Adrenal gland (tissue), 12 donors: ENCODE results near the gene PLEKHN1. TPM values are rescaled to one million over a fixed set of nuclear protein-coding genes. Genes with fewer than 3 reads are reported as not detected.
A peak's percentile ranks its signal among the peaks of the same experiment; 100 is the strongest.

ENCODE experiments used
- DNase-seq, 7 donors: peaks; one replicate each; pipeline ENCODE4 v3.0.0-alpha.2; 2019 to 2020
- H3K27ac ChIP-seq, 5 donors: fragments of 200-600 bp; sonication (generic) in 4 of 5; 1 replicate in 3 of 5; 2 replicates in 2 of 5; pipeline versions ENCODE4 v1.5.1 to v1.8.0; 2016 to 2020; ENCODE audit warnings: mild to moderate bottlenecking in 1 of 5
- H3K27me3 ChIP-seq: fragments of 200-600 bp; 2 replicates; pipeline ENCODE4 v1.8.0; 2021
- H3K36me3 ChIP-seq, 2 donors: fragments of 200-600 bp; replicated peaks in 1 of 2; 1 replicate in 1 of 2; 2 replicates in 1 of 2; pipeline versions ENCODE4 v1.5.1 to v1.8.0; 2018 to 2022
- H3K4me1 ChIP-seq, 2 donors: fragments of 200-600 bp; replicated peaks in 1 of 2; 1 replicate in 1 of 2; 2 replicates in 1 of 2; pipeline versions ENCODE4 v1.5.1 to v1.8.0; 2018 to 2021
- H3K4me3 ChIP-seq, 4 donors: fragments of 200-600 bp; sonication (generic) in 3 of 4; one replicate each; pipeline ENCODE4 v1.5.1; 2016 to 2018
- H3K9me3 ChIP-seq, 3 donors: fragments of 200-600 bp; sonication (generic) in 1 of 3; replicated peaks in 1 of 3; 1 replicate in 2 of 3; 2 replicates in 1 of 3; pipeline versions ENCODE4 v1.5.1 to v1.8.0; 2016 to 2021
- POLR2A ChIP-seq, 2 donors: fragments of 450-650 bp; IDR thresholded peaks; one replicate each; pipeline ENCODE4 v1.6.1; 2017; ENCODE audit warnings: antibody characterized with exemption in 2 of 2, mild to moderate bottlenecking in 2 of 2, moderate library complexity in 1 of 2
- WGBS, 4 donors: extraction: QIAGEN DNeasy Blood & Tissue Kit in 2 of 4; methylation state at CpG; one replicate each; pipeline versions ENCODE4 v1.1.5 to v1.1.7; 2013 to 2017; 5-methylcytosine and 5-hydroxymethylcytosine counted together
- intact Hi-C, 2 donors: fragments of 100-400 bp; cut with DNase I; formaldehyde crosslinking; loops; one replicate each; pipeline versions ENCODE4 v1.14.1 to v1.15.0; 2022 to 2023
- polyA plus RNA-seq, 3 donors: library from polyadenylated mRNA; stranded (reverse); fragments of 200-250 nt in 2 of 3; fragments of 350-450 nt in 1 of 3; fragmentation: Illumina TruSeq in 1 of 3; extraction: RNeasy Lipid Tissue Mini Kit (QIAGEN cat#74804) in 1 of 3; gene quantifications; one replicate each; pipeline ENCODE4 v1.2.3, GENCODE V29; 2013 to 2014
- total RNA-seq, 9 donors: library from RNA; depleted of rRNA in 4 of 9; stranded (reverse); fragments of >200 nt in 4 of 9; fragments of 120-200 nt in 1 of 9; fragmentation: NEBNext Ultra II Directional in 1 of 9; extraction: Animal tissue kit (Norgen Biotek cat#: 25700) in 1 of 9; gene quantifications; one replicate each; pipeline versions ENCODE4 v1.1.0 to v1.2.4, GENCODE V29; 2013 to 2023
- TF ChIP-seq, protein P1 (sequence below), 6 experiments: fragments of 450-650 bp in 4 of 6; fragments of 200-600 bp in 2 of 6; sonication (generic) in 1 of 6; IDR thresholded peaks; 1 replicate in 5 of 6; 2 replicates in 1 of 6; pipeline versions ENCODE4 v1.5.1 to v1.8.0; 2016 to 2021; ENCODE audit warnings: antibody characterized with exemption in 6 of 6, mild to moderate bottlenecking in 2 of 6, moderate library complexity in 1 of 6
- donor health status: healthy with polysubstance abuse.
- donor health status: Bipolar disorder and iron deficiency.
- donor health status: DM: yes; HTN: yes; CAD: no.
- donor health status: DM: no; HTN: no; CAD: no.
- donor health status: DM: no; HTN: no; CAD: no.
- donor health status: DM: yes; HTN: yes; CAD: no.

Gene PLEKHN1
- total and polyA plus RNA-seq, 12 donors = 0.05 to 10.5 (median 1.3) TPM; not detected in 3

DNA sequence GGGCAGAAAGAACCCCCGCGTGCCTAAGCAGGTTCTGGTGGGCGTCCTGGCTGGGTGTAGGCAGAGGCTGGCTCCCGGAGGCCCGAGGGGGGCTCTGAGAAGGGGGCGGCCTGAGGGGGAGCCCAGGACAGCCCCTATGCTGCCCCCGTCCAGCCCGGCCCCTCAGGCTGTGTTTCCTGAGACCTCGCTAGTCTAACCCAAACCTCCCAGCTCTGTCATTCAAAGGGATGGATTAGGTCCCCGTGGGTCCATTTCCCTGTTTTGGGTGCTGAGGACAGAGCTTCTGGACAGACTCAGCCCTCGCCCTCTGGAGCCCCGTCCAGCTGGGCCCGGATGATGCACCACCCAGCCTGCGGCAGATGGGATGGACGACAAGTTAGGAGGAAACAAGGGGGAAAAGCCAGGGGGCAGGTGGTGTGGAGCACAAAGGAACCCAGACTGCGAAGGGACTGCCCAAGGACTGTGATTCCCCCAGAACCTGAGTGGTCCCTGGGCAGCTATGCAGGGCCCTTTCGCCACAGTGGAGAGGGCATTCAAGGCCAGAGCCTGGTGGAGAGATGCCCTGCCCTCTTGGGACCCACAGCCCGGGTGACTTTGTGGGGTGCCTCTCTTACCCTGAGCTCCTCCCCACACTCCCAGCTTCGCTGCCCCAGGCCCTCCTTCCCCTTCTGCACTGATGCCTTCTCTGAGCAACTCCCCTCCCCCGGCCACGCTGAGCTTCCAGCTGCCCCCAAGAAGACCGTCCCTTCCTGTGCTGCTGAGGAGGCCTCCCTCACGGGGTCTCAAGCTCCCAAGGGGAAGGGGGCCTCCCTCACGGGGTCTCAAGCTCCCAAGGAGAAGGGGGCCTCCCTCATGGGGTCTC is 30.8 kb downstream of the PLEKHN1 start:
- no peak for DNase-seq

DNA sequence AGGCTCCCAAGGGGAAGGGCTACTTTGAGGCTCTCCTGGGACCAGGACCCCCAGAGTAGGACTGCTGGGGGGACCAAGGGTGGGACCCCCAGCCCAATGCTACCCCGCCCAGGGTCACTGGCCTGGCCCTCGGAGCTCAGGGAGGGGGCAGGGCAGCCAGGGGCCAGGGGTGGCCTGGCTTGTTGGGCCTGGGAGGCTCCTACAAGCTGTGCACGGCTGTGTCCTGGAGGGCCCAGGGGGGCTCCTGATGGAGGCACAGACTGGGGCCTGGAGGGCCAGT is 31.4 kb downstream of the PLEKHN1 start:
- Histone ChIP-seq H3K9me3 (no peaks in the 10 kb centered on the region), H3K4me3 (no peak overlapping the region), H3K27me3 (peaks cover 52% of the 10 kb centered on the region), H3K36me3 (no peaks in the 10 kb centered on the region), H3K27ac (no peak overlapping the region), H3K4me1 (peaks cover 4 to 32% of the 10 kb centered on the region in 2 donors)
- TF ChIP-seq, protein P1, sequence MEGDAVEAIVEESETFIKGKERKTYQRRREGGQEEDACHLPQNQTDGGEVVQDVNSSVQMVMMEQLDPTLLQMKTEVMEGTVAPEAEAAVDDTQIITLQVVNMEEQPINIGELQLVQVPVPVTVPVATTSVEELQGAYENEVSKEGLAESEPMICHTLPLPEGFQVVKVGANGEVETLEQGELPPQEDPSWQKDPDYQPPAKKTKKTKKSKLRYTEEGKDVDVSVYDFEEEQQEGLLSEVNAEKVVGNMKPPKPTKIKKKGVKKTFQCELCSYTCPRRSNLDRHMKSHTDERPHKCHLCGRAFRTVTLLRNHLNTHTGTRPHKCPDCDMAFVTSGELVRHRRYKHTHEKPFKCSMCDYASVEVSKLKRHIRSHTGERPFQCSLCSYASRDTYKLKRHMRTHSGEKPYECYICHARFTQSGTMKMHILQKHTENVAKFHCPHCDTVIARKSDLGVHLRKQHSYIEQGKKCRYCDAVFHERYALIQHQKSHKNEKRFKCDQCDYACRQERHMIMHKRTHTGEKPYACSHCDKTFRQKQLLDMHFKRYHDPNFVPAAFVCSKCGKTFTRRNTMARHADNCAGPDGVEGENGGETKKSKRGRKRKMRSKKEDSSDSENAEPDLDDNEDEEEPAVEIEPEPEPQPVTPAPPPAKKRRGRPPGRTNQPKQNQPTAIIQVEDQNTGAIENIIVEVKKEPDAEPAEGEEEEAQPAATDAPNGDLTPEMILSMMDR (IDR thresholded peaks at IDR 0.05) = no peak
- TF ChIP-seq POLR2A (IDR thresholded peaks at IDR 0.05) = no peak
- 39 to 80% (median 49%) methylated on average over 1 to 3 of the region's 3 CpGs; no CpG with 5 or more reads in 1 of the 4 donors for WGBS, 4 donors
- intact Hi-C loops = no loop called here
- no peak for DNase-seq

More for the DNA sequence above, 30.8 kb downstream of the PLEKHN1 start:
- 47 to 56% (median 53%) methylated on average over 9 to 24 of the region's 24 CpGs for WGBS, 4 donors
- Histone ChIP-seq H3K4me3 (no peak overlapping the region), H3K27me3 (peaks cover 52% of the 10 kb centered on the region), H3K36me3 (no peaks in the 10 kb centered on the region), H3K27ac (no peak overlapping the region), H3K4me1 (peaks cover 4 to 32% of the 10 kb centered on the region in 2 donors), H3K9me3 (no peaks in the 10 kb centered on the region)
- TF ChIP-seq POLR2A (IDR thresholded peaks at IDR 0.05) = no peak
- TF ChIP-seq, protein P1 (IDR thresholded peaks at IDR 0.05) = no peak
- intact Hi-C loops = no loop called here

DNA sequence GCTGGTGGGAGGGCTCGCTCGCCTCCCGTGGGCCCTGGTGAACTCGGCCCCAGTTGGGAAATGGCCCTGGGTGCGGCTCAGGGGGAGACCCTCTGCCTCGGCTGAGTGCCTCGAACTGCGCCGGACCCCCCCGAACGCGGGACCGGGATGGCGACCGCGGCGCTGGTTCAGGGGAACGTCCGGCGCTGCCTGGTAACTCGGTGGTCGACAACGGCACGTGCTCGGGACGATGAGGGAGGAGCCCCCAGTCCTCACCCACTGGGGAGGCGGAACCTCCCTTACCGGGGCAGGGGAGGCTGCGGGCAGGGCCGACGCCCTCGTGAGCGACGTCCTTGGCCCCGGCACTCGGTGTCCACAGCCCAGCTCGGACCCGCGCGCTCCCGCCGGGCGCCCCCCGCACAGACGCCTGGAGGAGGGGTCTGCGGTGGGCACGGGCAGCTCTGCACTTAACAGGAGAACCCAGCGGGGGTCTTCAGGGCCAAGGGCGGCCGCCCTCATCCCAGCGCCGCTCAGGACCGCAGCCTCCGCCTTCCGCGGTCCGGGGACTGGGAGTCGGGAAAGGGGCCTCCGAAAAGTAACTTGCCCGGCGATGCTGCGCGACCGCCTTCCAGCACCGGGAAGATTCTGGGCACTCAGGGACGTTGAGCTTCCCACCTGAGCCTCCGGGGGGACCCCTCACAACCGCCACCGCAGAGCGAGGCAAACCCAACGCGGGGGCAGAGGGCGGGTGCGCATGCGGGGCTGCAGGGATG is 31.9 kb downstream of the PLEKHN1 start:
- Histone ChIP-seq H3K27me3 (peaks cover 52% of the 10 kb centered on the region), H3K27ac (no peak overlapping the region), H3K9me3 (no peaks in the 10 kb centered on the region), H3K36me3 (no peaks in the 10 kb centered on the region), H3K4me3 (peak overlapping the region in 1 of 4 donors; percentile 64), H3K4me1 (peaks cover 4 to 32% of the 10 kb centered on the region in 2 donors)
- intact Hi-C loops = no loop called here
- 9 to 22% methylated on average over 66 to 75 of the region's 75 CpGs; no CpG with 5 or more reads in 2 of the 4 donors for WGBS, 4 donors
- peak in 1 of 7 donors; percentile 21 for DNase-seq
- TF ChIP-seq, protein P1 (IDR thresholded peaks at IDR 0.05) = no peak
- no peak for TF ChIP-seq POLR2A (IDR thresholded peaks at IDR 0.05)

DNA sequence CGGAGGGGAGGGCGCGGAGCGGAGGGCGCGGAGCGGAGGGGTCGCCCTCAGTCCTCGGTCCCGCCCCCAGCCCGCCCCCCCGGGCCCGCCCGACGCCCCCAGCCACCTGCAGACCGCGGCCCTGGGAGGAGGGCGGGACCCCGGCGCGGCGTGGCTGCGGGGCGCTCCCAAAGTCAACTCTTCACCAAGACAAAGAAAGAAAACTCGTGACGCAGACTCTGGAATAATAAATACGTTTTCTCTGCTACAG is 32.4 kb downstream of the PLEKHN1 start:
- peaks cover 4 to 32% of the 10 kb centered on the region in 2 donors for H3K4me1 ChIP-seq
- no peak overlapping the region for H3K27ac ChIP-seq

More for the DNA sequence above, 32.4 kb downstream of the PLEKHN1 start:
- Histone ChIP-seq H3K4me3 (peak overlapping the region in 1 of 4 donors; percentile 64), H3K36me3 (no peaks in the 10 kb centered on the region), H3K9me3 (no peaks in the 10 kb centered on the region), H3K27me3 (peaks cover 56% of the 10 kb centered on the region)
- 0 to 1% (median 0%) methylated on average over 1 to 27 of the region's 27 CpGs; no CpG with 5 or more reads in 1 of the 4 donors for WGBS, 4 donors
- intact Hi-C loops = no loop called here
- DNase-seq = no peak
- TF ChIP-seq, protein P1 (IDR thresholded peaks at IDR 0.05) = no peak
